Mesenchymal stem cell (in vitro differentiated cells and primary cell): ENCODE results near the gene SLIT3.

Source experiments
- DNase-seq: peaks from one replicate; pipeline ENCODE4 v3.0.0-alpha.2; 2013
- H2AFZ ChIP-seq: one replicate; pipeline ENCODE4 v1.6.1; 2013; ENCODE audit warnings: low read depth, mild to moderate bottlenecking, control low read depth, inconsistent platforms, low read length, moderate library complexity
- H2AK5ac ChIP-seq: 2 replicates; pipeline ENCODE4 v1.6.1; 2013; ENCODE audit warnings: low read length, moderate library complexity, mild to moderate bottlenecking, inconsistent platforms; ENCODE audit not compliant: severe bottlenecking
- H2BK120ac ChIP-seq: one replicate; pipeline ENCODE4 v1.6.1; 2013; ENCODE audit warnings: low read depth, mild to moderate bottlenecking, inconsistent platforms, low read length, moderate library complexity
- H2BK12ac ChIP-seq, 2 experiments: one replicate each; pipeline ENCODE4 v1.6.1; 2013; ENCODE audit warnings: inconsistent platforms in 2 of 2, low read length in 2 of 2, mild to moderate bottlenecking in 2 of 2, moderate library complexity in 2 of 2, control low read depth in 1 of 2
- H2BK15ac ChIP-seq: one replicate; pipeline ENCODE4 v1.6.1; 2013; ENCODE audit warnings: mild to moderate bottlenecking, low read depth, inconsistent platforms; ENCODE audit not compliant: poor library complexity, severe bottlenecking
- H2BK5ac ChIP-seq: 2 replicates; pipeline ENCODE4 v1.6.1; 2013; ENCODE audit warnings: low read depth, mild to moderate bottlenecking, low read length, control low read depth, inconsistent platforms; ENCODE audit not compliant: poor library complexity, severe bottlenecking
- H3K14ac ChIP-seq, 2 experiments: one replicate each; pipeline ENCODE4 v1.6.1; 2013; ENCODE audit warnings: inconsistent platforms in 2 of 2, low read length in 2 of 2, control low read depth in 1 of 2, mild to moderate bottlenecking in 1 of 2, moderate library complexity in 1 of 2
- H3K18ac ChIP-seq, 2 experiments: one replicate each; pipeline ENCODE4 v1.6.1; 2013; ENCODE audit warnings: inconsistent platforms in 2 of 2, low read length in 2 of 2, control low read depth in 1 of 2, low read depth in 1 of 2, mild to moderate bottlenecking in 1 of 2
- H3K23ac ChIP-seq, 2 experiments: one replicate each; pipeline ENCODE4 v1.6.1; 2013; ENCODE audit warnings: inconsistent platforms in 2 of 2, low read length in 2 of 2, mild to moderate bottlenecking in 2 of 2, moderate library complexity in 2 of 2, control low read depth in 1 of 2
- H3K27ac ChIP-seq: 2 replicates; pipeline ENCODE4 v1.5.1; 2013; ENCODE audit warnings: mild to moderate bottlenecking, moderate library complexity, low read length, control low read depth, inconsistent platforms; ENCODE audit not compliant: poor library complexity, severe bottlenecking
- H3K27me3 ChIP-seq, 2 experiments: 2 replicates each; pipeline versions ENCODE4 v1.6.1 to v1.7.0; 2013; ENCODE audit warnings: low read length in 2 of 2, mild to moderate bottlenecking in 2 of 2, moderate library complexity in 2 of 2, control low read depth in 1 of 2, inconsistent platforms in 1 of 2; ENCODE audit not compliant: control insufficient read depth in 1 of 2, insufficient read depth in 1 of 2
- H3K36me3 ChIP-seq, 2 experiments: 2 replicates each; pipeline versions ENCODE4 v1.6.1 to v1.7.0; 2013; ENCODE audit warnings: low read length in 2 of 2, control low read depth in 1 of 2, inconsistent platforms in 1 of 2, low read depth in 1 of 2, mild to moderate bottlenecking in 1 of 2; ENCODE audit not compliant: insufficient read depth in 2 of 2, control insufficient read depth in 1 of 2
- H3K4ac ChIP-seq, 2 experiments: one replicate each; pipeline ENCODE4 v1.6.1; 2013; ENCODE audit warnings: inconsistent platforms in 2 of 2, low read length in 2 of 2, mild to moderate bottlenecking in 2 of 2, moderate library complexity in 2 of 2, control low read depth in 1 of 2, low read depth in 1 of 2
- H3K4me1 ChIP-seq: 2 replicates; pipeline ENCODE4 v1.6.1; 2013; ENCODE audit warnings: low read depth, low read length, control low read depth; ENCODE audit not compliant: control insufficient read depth, insufficient read depth
- H3K4me2 ChIP-seq: 2 replicates; pipeline ENCODE4 v1.6.1; 2013; ENCODE audit warnings: low read length, mild to moderate bottlenecking, inconsistent platforms; ENCODE audit not compliant: poor library complexity, severe bottlenecking
- H3K4me3 ChIP-seq, 2 experiments: 2 replicates each; pipeline versions ENCODE4 v1.5.1 to v1.7.0; 2013; ENCODE audit warnings: low read length in 2 of 2, mild to moderate bottlenecking in 2 of 2, control low read depth in 1 of 2, low read depth in 1 of 2; ENCODE audit not compliant: insufficient read depth in 1 of 2
- H3K79me1 ChIP-seq: replicated peaks from 2 replicates; pipeline ENCODE4 v1.6.1; 2013; ENCODE audit warnings: mild to moderate bottlenecking, control low read depth, low read length, inconsistent platforms; ENCODE audit not compliant: poor library complexity, severe bottlenecking
- H3K9ac ChIP-seq: 2 replicates; pipeline ENCODE4 v1.7.0; 2013; ENCODE audit warnings: mild to moderate bottlenecking, low read length, moderate library complexity
- H3K9me3 ChIP-seq: 2 replicates; pipeline ENCODE4 v1.7.0; 2013; ENCODE audit warnings: mild to moderate bottlenecking, low read length; ENCODE audit not compliant: control insufficient read depth
- H4K8ac ChIP-seq: one replicate; pipeline ENCODE4 v1.6.1; 2013; ENCODE audit warnings: inconsistent platforms, mild to moderate bottlenecking, low read length, moderate library complexity
- H4K91ac ChIP-seq: one replicate; pipeline ENCODE4 v1.6.1; 2013; ENCODE audit warnings: mild to moderate bottlenecking, low read length, inconsistent platforms
- WGBS: methylation state at CpG from one replicate; pipeline ENCODE4 v1.1.7; 2013; ENCODE audit warnings: mixed read lengths; 5-methylcytosine and 5-hydroxymethylcytosine counted together

The SLIT3 gene

DNA sequence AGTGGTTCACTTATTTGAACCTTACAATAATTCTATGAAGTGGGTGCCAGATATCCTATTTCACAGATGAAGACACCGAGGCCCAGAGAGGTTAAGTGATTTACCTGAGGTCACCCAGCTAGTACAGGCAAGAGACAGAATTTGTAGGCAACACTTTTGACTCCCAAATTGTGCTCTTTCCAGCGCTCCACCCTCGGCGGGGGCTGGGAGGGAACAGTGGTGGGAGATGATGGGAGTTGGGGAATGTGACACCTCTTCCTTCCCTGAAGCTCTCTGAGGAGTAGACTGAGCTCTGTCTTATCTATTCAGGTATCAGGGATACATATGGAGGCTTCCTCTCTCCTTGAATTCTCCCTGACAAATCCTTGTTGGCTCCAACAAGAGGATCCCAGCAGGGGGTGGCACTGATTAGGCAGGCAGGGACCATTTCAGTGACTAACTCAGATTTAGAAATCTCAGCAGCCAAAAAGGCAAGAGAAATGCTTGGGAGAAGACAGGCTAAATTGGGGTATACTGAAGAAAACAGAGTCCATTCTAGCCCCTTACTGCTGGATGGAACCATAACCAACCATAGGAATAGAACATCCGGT is 626.0 kb downstream of the SLIT3 start:
- no peak overlapping the region for H3K4ac ChIP-seq
- H3K9me3 ChIP-seq: no peaks in the 10 kb centered on the region
- no peak overlapping the region for H3K14ac ChIP-seq
- no peaks in the 10 kb centered on the region for H3K79me1 ChIP-seq
- H3K9ac ChIP-seq: no peak overlapping the region
- no peak overlapping the region for H4K8ac ChIP-seq
- H2BK12ac ChIP-seq: no peak overlapping the region
- H2BK120ac ChIP-seq: no peak overlapping the region
- H3K4me2 ChIP-seq: no peak overlapping the region
- no peak overlapping the region for H2AFZ ChIP-seq
- no peak overlapping the region for H2AK5ac ChIP-seq
- H2BK15ac ChIP-seq: no peak overlapping the region
- no peak overlapping the region for H3K23ac ChIP-seq
- no peak overlapping the region for H3K4me3 ChIP-seq
- 67% methylated on average over 4 of the region's 5 CpGs for WGBS
- DNase-seq: no peak
- H3K27ac ChIP-seq: no peak overlapping the region
- H2BK5ac ChIP-seq: no peak overlapping the region
- no peak overlapping the region for H3K18ac ChIP-seq
- peaks cover 1% of the 10 kb centered on the region for H3K4me1 ChIP-seq
- no peak overlapping the region for H4K91ac ChIP-seq
- H3K27me3 ChIP-seq: peaks cover 0 to 9% of the 10 kb centered on the region in 2 experiments
- peaks cover 0 to 66% of the 10 kb centered on the region in 2 experiments for H3K36me3 ChIP-seq

GRCh38 chr5:168672888-168673287 is 628.1 kb downstream of the SLIT3 start:
- WGBS: 87% methylated on average over 4 of the region's 4 CpGs
- no peaks in the 10 kb centered on the region for H3K4me1 ChIP-seq
- H3K4ac ChIP-seq: no peak overlapping the region
- no peak overlapping the region for H3K27ac ChIP-seq
- no peak overlapping the region for H2BK15ac ChIP-seq
- H3K4me2 ChIP-seq: no peak overlapping the region
- H3K27me3 ChIP-seq: peaks cover 0 to 9% of the 10 kb centered on the region in 2 experiments
- H3K79me1 ChIP-seq: no peaks in the 10 kb centered on the region
- peaks cover 0 to 87% of the 10 kb centered on the region in 2 experiments for H3K36me3 ChIP-seq
- no peak overlapping the region for H2AFZ ChIP-seq
- DNase-seq: no peak
- H3K14ac ChIP-seq: no peak overlapping the region
- no peak overlapping the region for H2BK5ac ChIP-seq
- H3K4me3 ChIP-seq: no peak overlapping the region
- H2BK120ac ChIP-seq: no peak overlapping the region
- no peak overlapping the region for H2BK12ac ChIP-seq
- no peak overlapping the region for H2AK5ac ChIP-seq
- no peaks in the 10 kb centered on the region for H3K9me3 ChIP-seq
- H4K8ac ChIP-seq: no peak overlapping the region
- H4K91ac ChIP-seq: no peak overlapping the region
- no peak overlapping the region for H3K18ac ChIP-seq
- H3K23ac ChIP-seq: no peak overlapping the region
- H3K9ac ChIP-seq: no peak overlapping the region

DNA sequence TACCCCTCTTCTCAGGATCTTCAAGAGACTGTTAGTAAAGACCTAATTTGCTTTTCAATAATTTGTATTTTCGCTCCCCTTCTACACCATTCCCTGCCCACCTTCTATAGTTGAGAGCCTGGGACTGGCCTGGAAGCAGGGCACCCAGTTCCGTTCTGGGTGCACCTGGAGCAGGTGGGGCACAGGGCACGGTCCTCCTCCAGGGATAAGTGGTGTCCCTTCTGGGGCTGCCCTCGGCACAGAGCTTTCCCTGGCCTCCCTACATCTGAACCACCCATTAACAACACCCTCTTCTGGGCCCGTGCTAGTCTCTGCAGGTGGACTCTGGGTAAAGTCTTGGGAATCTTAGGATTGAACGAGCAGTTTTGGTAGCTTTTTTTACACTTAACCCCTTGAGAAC is 628.9 kb downstream of the SLIT3 start:
- Histone ChIP-seq H3K18ac (no peak overlapping the region), H2BK12ac (no peak overlapping the region), H3K36me3 (peaks cover 0 to 92% of the 10 kb centered on the region in 2 experiments), H2AK5ac (no peak overlapping the region), H3K9me3 (no peaks in the 10 kb centered on the region), H3K14ac (no peak overlapping the region), H2BK15ac (no peak overlapping the region), H3K27ac (no peak overlapping the region), H2BK120ac (no peak overlapping the region), H3K23ac (no peak overlapping the region), H4K8ac (no peak overlapping the region), H3K4me1 (no peaks in the 10 kb centered on the region), H3K9ac (no peak overlapping the region), H3K27me3 (peaks cover 0 to 9% of the 10 kb centered on the region in 2 experiments), H3K4me2 (no peak overlapping the region), H4K91ac (no peak overlapping the region), H2AFZ (no peak overlapping the region), H3K79me1 (no peaks in the 10 kb centered on the region), H2BK5ac (no peak overlapping the region), H3K4ac (no peak overlapping the region), H3K4me3 (no peak overlapping the region)
- 72% methylated on average over 5 of the region's 6 CpGs for WGBS
- DNase-seq: no peak

DNA sequence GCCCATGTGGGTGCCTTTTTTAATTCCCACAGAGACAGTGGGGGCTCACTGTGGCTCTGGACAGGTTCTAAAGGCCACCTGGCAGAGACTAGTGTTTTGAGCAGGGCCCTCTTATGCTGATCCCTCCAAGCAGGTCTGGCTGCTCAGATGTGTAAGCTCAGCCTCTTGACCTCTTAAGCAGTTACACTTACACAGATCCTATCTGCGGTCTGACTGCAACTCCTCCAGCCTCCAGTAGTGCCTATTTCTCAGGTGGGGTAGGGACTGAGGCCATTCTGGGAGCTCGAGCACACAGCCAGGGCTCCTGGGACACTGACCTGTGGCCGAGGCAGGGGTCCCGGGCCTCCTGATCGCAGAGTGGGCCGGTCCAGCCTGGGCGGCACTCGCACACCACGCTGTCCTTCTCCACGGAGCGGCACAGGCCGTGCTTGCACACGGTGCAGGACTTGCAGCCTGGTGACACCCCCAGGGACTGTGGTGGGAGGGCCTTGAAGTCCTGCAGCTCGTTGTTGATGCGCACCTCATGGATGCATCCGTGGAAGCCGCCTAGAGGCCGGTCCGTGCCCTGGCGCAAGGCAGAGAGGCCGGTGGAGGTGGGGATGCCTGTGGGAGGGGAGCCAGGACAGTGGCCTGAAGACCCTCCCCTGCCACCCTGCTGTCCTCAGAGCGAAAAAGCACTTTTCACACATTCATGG is 629.9 kb downstream of the SLIT3 start:
- Histone ChIP-seq H4K8ac (no peak overlapping the region), H3K79me1 (no peaks in the 10 kb centered on the region), H3K23ac (no peak overlapping the region), H3K14ac (no peak overlapping the region), H2BK120ac (no peak overlapping the region), H3K18ac (no peak overlapping the region), H4K91ac (no peak overlapping the region), H3K4me3 (no peak overlapping the region), H3K27ac (no peak overlapping the region), H3K4me2 (no peak overlapping the region), H2AK5ac (no peak overlapping the region), H2BK5ac (no peak overlapping the region), H3K9me3 (no peaks in the 10 kb centered on the region), H3K9ac (no peak overlapping the region), H3K27me3 (peaks cover 0 to 5% of the 10 kb centered on the region in 2 experiments), H3K4me1 (no peaks in the 10 kb centered on the region), H2BK15ac (no peak overlapping the region), H2AFZ (no peak overlapping the region), H2BK12ac (no peak overlapping the region), H3K36me3 (peaks cover 0 to 92% of the 10 kb centered on the region in 2 experiments), H3K4ac (no peak overlapping the region)
- WGBS: 78% methylated on average over 19 of the region's 22 CpGs
- no peak for DNase-seq
